HG03196 (cell line): ENCODE measurements around the gene BRMS1L.

Source experiments
- ATAC-seq: cut with Tn5 transposase; IDR thresholded peaks from one replicate; pipeline ENCODE4 v1.9.1; 2021; ENCODE audit not compliant: unreplicated experiment

BRMS1L gene

DNA sequence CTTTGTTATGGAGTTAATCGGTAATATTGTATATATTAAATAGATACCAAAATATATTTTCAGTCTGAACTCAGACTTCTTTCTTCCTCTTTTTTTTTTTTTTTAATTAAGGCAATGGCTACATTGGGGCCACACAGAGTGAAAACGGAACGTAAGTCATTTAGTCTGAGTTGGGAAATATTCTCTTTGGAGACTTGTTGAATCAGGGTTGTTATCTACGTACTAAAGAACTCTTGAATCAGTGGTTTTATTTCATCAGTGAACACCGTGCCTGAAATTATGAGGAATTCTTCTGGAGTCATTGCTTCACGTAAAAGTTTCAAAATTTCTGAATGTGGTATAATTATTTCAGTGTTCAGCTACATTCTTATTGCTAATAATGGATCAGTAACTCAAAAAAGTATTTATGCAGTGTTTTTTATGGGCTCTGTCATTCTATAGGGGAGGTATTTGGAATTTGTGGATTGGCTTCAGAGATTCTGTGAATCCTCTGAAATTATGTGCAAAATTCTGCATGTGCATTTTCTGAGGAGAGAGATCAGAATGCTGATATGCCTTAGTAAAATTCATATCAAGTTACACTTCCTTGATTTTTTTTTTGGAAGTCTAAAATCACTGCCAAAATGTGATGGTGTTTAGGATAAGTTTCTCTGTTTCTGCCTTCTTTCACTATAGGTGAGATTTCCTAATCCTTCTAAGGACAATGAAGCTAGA is 39.6 kb downstream of the BRMS1L start:
- ATAC-seq = no peak

DNA sequence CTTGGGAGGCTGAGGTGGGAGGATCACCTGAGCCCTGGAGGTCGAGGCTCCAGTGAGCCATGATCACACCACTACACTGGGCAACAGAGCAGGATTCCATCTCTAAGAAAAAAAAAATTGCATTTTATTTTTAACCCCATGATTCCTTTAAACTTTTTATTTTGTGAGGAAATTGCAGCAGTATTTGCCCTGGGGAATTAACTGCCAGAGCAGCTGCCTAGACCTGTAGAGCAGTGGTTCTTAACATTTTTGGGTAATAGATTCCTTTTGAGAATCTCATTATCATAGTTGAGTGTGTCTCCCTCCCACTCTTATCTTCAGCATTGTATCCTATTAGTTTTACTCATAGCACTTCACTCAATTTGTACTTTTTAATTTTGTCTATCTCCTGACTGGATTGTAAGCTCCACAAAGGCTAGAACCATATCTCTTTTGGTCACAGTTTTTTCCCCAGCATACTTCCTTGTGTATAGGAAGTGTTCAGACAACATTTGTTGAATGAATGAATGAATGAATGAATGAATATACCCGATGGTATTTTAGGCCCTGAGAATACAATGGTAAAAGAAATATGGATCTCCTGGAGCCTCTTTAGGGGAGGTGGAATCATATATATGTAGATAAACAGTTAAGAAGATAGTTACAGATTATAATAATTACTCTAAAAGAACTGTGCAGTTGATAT is 40.6 kb downstream of the BRMS1L start:
- ATAC-seq = no peak

DNA sequence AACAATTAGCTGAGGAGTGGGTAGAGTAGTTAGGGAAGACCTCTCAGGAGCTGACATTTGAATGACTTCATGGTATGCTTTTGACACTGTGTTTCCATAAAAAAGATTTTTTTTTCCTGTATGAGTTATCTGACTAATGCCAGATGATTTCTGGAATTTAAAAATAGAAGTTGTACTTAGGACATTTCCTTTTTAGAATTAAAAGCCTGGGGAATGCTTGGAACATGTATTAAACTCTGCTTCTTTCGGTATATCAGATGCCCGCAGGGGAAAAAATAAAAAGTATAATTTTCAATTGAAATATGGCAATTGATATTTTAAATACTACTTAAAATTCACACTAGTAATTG is 41.1 kb downstream of the BRMS1L start:
- ATAC-seq = no peak

DNA sequence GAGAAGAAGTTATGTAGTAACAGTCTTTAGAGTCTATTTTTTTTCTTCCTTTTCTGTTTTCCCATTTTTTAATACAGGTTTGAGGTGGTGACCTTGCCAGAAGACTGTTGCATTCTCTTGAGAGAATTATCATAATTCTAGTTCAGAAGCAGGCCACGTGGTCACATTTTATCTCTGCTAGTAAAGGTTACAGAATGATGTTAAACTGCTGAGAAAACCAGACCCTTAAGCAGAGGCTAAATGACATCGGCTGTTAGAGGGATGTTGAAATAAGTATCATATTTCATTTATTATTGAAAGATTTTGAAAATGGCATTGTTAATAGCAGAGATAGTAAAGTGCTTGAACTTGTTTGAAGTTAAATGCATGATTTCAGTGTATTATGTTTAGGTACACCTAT is 49.2 kb downstream of the BRMS1L start:
- no peak for ATAC-seq

DNA sequence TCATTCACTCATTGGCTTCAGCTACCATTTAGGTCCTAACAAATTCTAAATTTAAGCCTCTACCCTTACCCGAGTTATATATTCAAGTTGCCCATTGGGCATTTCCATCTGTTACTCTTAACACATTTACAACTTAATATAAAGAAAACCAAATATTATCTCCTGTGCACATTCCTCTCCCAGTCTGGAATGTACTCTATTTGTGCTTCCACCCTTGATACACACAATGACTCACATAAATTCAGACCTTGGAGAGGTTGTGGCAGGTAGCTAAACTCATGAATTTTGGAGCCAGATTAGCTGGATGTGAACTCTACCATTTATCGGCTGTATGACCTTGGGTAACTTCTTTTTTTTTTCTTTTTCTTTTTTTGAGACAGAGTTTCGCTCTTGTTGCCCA is 51.1 kb downstream of the BRMS1L start:
- no peak for ATAC-seq

DNA sequence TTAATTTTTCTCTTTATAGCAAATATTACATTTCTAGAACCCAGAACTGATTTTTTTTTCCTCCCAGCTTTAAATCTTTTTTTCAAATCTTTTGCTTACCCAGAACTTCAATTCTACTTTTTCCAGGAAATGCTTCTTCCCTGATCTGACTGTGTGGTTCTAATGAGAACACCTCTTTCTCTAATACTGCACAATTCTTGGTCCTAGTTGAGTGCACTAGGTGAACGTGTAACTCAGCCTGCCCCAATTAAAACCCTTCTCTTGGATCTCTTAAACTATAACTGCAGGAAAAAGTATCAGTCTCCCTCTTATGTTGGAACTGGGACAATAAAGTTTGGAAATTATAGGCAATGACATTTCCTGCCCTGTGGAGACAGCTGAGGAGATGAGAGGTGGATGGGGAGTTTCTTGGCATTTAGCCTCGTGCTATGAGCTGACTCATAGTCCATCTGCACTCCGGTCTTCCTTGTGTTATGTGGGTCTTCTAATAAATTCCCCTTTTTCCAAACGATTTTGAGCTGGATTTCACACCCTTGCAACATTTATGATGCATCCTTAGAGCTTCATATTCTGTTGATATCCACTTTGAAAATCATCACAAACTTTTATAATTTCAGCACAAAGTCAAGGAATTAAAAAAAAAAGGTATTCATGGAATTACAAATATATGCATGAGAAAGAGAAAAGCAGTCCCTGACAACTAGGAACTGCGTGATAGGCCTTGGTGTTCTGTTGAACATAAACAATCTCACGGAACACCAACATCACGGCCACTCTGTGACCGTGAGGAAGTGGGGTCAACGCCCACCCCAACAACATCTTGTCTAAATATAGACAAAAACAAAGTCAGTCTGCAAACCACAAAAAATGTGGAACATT is 52.4 kb downstream of the BRMS1L start:
- no peak for ATAC-seq

DNA sequence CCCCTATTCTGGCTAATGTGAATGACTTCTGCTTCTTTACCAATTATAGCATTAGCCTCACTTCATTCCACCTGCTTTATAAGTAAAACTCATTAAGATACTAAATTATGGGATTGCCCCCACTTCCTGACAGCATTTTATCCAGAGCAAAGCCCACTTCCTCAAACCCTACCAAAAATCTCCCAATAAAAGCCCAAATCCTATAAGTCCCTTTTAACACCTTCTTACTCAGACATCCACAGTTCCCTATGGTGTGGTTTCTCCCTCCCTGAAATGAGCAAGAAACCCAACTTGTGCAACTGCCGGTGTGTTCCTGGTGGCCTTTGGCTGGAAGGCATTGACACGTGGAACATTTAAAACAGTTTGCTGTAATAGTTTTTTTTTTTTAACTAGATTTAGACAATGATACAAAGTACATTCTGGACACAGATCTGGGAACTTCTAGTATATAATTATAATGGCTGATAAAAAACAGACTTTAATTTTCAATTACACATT is 53.1 kb downstream of the BRMS1L start:
- ATAC-seq = no peak

DNA sequence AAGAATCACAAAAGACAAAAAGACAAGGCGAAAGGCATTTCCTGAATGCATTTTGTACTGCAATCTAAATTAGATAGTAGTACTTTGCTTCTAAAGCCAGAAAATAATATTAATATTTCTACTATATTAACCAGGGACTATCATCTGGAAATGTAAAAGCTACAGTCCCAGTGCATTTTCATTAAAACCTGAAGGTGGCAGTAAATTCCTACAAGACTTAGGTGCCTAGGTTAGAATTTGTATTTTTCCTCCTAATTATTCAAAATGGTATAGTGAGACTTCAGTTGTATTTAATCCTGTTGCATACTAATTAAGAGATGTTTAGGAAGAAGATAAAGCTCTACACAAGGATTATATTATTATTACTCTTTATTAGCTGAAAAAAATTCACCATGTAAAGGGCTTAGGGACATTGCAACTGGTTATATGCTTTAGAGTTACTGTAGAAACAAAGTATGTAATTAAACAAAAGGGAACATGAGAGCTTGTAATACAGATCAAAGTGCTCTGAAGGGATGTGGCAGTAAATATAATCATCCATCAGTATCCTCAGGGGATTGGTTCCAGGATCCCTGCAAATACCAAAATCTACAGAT is 53.6 kb downstream of the BRMS1L start:
- ATAC-seq = peak; percentile 45

DNA sequence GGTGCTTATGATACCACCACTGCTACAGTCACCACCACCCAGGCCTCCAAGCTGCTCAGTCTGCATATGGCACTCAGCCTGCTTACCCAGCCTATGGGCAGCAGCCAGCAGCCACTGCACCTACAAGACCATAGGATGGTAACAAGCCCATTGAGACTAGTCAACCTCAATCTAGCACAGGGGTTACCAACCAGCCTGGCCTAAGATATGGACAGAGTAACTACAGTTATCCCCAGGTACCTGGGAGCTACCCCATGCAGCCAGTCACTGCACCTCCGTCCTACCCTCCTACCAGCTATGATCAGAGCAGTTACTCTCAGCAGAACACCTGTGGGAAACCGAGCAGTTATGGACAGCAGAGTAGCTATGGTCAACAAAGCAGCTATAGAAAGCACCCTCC is 55.1 kb downstream of the BRMS1L start:
- ATAC-seq = no peak

DNA sequence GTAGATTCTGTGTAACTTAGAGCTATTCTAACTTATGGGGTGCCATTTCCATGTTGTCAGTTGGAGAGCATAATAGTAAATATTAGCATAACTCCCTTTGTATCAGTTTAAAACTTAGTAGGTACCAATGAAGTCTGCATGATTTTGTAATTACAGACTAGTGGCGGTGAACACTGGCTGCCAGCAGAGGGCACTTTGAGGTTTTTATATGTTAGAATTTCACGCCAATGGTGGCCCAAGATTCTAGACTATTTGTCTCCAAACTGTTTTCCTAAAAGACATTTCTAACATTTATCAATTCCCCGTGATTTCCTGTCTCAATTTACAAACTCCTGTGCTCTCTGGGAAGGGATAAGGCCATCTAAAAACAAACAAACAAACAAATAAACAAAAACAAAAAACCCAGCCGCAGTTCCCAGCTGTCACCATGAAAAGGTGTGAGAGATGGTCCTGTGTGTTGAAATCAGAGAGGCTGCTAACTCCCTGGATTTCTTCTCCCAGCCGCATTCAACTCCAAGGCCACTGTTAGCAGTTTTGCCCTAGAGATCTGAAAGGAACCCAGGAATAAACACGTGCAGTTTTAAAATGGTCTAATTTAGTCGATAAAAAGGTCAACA is 57.6 kb downstream of the BRMS1L start:
- ATAC-seq = no peak

DNA sequence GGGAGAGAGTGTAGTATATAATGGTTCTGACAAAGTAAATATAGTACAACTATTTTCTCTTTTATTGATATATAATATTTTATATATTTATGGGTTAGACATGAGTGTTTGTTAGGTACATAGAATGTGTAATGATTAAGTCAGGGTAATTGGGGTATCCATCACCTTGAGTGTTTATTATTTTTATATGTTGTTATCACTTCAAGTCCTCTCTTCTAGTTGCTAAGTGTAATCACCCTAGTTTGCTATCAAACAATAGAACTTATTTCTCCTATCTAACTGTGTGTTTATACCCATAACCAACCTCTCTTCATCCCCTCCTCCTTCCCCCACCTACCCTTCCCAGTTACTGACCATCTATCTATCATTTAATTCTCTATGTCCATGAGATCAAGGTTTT is 64.2 kb downstream of the BRMS1L start:
- ATAC-seq = no peak

DNA sequence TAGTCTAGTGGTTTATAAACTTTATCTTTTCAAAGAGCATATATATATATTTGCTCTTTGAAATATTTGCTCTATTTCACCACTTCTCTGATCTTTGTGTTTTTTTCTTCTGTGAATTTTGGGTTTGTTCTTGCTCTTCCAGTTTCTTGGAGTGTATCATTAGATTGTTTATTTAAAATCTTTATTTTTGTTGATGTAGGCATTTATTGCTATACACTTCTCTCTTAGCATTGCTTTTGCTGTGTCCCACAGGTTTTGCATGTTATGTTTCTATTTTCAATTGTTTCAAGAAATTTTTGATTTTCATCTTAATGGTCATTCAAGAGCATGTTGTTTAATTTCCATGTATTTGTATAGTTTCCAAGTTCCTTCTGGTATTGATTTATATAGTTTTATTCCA is 69.1 kb downstream of the BRMS1L start:
- ATAC-seq = no peak

DNA sequence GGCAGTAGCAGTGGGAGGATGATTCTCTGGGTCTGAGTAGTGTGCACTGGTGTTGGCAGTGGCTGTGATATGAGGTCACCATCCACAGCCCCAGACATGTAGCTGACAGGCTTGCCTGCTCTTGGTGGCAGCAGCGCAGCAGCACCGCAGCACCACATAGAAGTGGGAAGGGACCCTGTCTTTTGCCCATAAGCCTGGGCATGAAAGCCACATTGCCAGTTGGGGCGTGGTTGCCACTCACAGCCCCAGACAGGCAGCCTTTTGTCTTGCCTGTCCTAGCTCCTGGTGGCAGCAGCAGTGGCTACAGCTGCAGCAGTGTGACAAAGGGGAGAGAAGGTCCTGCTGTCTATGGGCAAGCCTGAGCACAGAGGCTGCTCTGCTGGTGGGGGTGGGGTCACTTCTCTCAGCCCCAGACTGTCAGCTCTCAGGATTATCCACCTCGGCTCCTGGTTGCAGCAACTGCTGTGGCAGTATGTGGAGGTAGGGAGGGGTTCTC is 71.5 kb downstream of the BRMS1L start:
- no peak for ATAC-seq

DNA sequence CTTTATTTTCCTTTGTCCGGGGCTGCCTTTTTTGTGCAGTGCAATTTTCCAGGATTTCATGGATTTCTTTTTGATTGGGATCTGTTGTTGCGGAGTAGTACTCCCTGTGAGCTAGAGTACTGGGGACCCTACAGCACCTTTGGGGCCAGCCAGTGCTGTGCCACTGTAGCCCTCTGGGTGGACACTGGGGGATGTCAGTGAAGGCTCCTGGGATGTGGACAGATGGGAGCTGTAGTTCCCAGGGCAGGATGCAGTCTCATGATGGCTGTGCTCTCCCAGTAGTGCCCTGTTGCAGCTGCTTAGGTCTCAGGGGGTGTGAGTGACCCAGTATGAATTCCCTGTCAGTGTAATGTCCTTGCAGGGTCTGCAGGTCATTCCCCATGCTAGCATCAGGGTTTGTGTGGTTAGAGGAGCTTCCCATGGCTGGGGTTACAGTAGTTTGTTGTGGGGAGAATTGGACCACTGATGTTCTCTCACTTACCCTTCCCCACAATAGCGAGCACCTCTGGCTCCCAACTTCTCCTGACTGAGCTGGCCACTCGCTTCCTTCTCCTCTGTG is 72.2 kb downstream of the BRMS1L start:
- ATAC-seq = no peak

DNA sequence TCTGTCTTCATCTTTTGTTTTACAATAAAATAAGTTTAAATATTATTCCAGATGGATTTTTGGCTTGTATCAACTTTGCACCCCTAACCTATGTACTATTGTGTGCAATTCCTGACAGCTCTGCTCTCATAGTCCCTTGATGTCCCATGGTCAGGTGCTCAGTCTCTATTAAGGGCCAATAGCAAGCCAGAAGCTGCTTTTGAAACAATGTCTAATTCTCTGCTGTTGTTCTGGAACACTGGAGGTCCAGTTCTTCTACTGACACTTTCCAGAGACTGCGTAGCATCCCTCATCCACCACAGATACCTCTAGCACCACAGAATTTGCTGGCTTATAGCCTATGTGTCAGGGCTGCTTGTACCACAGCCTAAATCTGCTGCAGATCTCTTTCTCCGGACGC is 74.6 kb downstream of the BRMS1L start:
- ATAC-seq = no peak

DNA sequence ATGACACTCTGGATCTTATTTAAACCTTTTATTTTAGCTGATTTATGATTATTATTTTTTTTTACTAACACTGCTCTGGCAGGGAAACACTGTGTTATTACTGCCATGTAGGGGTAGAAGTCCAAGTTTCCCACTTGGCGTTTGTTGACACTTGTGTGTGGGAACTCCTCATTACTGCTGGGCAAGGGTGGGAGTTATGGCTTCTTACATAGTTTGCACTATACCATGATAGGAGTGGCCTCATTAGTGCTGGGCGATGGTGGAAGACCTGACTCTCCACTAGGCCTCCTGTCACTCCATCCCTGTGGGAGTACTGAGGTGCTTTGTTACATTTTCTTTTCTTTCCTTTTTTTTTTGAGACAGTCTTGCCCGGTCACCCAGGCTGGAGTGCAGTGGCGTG is 83.5 kb downstream of the BRMS1L start:
- ATAC-seq = no peak

DNA sequence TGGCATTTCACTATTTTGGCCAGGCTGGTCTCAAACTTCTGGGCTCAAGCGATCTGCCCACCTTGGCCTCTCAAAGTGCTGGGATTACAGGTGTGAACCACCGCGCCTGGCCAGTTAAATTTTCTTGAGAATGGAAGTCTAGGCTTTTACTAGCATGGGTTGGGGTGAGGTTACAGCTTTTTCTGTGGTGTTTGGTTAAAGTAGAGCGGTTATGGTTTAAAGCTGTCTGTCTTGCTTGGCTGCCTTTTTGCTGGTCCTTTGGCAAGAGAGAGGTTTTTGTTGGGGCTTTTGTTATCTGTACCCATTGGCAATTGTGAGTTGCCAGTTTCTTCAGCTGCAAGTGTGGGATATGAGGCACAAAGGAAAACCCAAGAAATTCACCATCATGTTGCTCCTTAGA is 84.1 kb downstream of the BRMS1L start:
- ATAC-seq = no peak

DNA sequence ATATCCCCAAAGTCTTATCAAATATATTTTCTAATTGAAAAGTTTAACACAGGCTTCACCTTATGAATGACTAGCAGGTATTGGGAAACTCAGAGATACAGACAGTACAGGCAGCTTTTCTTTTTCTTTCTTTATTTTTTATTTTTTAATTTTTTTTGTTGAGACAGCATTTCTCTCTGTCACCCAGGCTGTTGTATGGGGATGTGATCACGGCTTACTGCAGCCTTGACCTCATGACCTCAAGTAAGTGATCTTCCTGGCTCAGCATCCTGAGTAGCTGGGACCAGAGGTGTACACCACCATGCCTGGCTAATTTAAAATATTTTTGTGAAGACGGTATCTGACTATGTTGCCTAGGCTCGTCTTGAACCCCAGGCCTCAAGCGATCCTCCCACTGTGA is 85.0 kb downstream of the BRMS1L start:
- ATAC-seq = no peak

DNA sequence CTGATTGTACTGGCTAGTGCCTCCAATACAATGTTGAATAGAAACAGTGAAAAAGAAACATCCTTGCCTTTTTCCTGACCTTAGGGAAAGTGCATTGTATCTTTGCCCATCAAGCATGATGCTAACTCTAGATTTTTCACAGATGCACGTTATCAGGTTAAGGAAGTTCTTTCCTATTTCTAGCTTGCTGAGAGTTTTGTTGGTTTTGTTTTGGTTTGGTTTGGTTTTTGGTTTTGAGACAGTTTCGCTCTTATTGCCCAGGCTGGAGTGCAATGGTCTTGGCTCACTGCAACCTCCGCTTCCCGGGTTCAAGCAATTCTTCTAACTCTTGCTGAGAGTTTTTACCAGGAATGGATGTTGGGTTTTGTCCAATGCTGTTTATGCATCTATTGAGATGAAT is 89.0 kb downstream of the BRMS1L start:
- no peak for ATAC-seq

DNA sequence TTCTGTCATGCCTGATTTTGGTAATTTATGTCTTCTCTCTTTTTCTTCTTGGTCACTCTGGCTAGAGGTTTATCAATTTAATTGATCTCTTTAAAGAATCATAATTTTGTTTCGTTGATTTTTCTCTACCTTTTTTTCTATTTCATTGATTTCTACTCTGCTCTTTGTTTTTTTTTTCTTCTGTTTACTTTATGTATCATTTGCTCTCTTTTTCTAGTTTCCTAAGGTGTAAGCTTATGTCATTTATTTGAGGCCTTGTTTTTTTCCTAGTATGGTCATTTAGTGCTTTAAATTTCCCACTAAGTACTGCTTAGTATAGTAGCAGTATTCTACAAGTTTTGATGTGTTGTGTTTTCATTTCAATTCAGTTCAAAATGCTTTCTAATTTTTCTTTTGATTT is 89.6 kb downstream of the BRMS1L start:
- no peak for ATAC-seq
